Measurements from ENCODE around the gene CWC27. TPM values are rescaled to one million over a fixed set of nuclear protein-coding genes. Genes with fewer than 3 reads are reported as not detected.

CWC27 gene
- total RNA-seq, 1 donor from 2014 or later, result 23.3 TPM

- Mint-ChIP-seq H3K27ac (ENCODE audit: unreplicated experiment) (no peak overlapping the region), H3K27me3 (ENCODE audit: unreplicated experiment) (no peaks in the 10 kb centered on the region), H3K4me1 (ENCODE audit: low read depth, unreplicated experiment) (peaks cover 2% of the 10 kb centered on the region), H3K9me3 (ENCODE audit: unreplicated experiment) (no peaks in the 10 kb centered on the region), H3K4me3 (ENCODE audit: unreplicated experiment) (no peak overlapping the region), H3K36me3 (ENCODE audit: unreplicated experiment) (no peaks in the 10 kb centered on the region)
- no peak for TF ChIP-seq CTCF (IDR thresholded peaks at IDR 0.05; ENCODE audit: partially characterized antibody, unreplicated experiment)
- no peak for DNase-seq
Measured at GRCh38 chr5:65020492-65020891, 251.8 kb downstream of the CWC27 start.

- H3K4me3 Mint-ChIP-seq (ENCODE audit: unreplicated experiment), result no peak overlapping the region
- H3K27ac Mint-ChIP-seq (ENCODE audit: unreplicated experiment), result no peak overlapping the region
- peaks cover 3% of the 10 kb centered on the region for H3K27me3 Mint-ChIP-seq (ENCODE audit: unreplicated experiment)
- H3K4me1 Mint-ChIP-seq (ENCODE audit: low read depth, unreplicated experiment), result no peaks in the 10 kb centered on the region
- H3K9me3 Mint-ChIP-seq (ENCODE audit: unreplicated experiment), result no peaks in the 10 kb centered on the region
- no peak for DNase-seq
- H3K36me3 Mint-ChIP-seq (ENCODE audit: unreplicated experiment), result no peaks in the 10 kb centered on the region
- no peak for TF ChIP-seq CTCF (IDR thresholded peaks at IDR 0.05; ENCODE audit: partially characterized antibody, unreplicated experiment)
Measured at GRCh38 chr5:65021527-65022226, 252.9 kb downstream of the CWC27 start.

GRCh38 chr5:65022932-65023331 is 254.2 kb downstream of the CWC27 start:
- Mint-ChIP-seq H3K4me3 (ENCODE audit: unreplicated experiment) (no peak overlapping the region), H3K9me3 (ENCODE audit: unreplicated experiment) (no peaks in the 10 kb centered on the region), H3K36me3 (ENCODE audit: unreplicated experiment) (no peaks in the 10 kb centered on the region), H3K4me1 (ENCODE audit: low read depth, unreplicated experiment) (no peaks in the 10 kb centered on the region), H3K27ac (ENCODE audit: unreplicated experiment) (no peak overlapping the region), H3K27me3 (ENCODE audit: unreplicated experiment) (peaks cover 3% of the 10 kb centered on the region)
- DNase-seq, result no peak
- no peak for TF ChIP-seq CTCF (IDR thresholded peaks at IDR 0.05; ENCODE audit: partially characterized antibody, unreplicated experiment)

GRCh38 chr5:65024681-65025080 is 256.0 kb downstream of the CWC27 start:
- no peak for TF ChIP-seq CTCF (IDR thresholded peaks at IDR 0.05; ENCODE audit: partially characterized antibody, unreplicated experiment)
- peaks cover 3% of the 10 kb centered on the region for H3K27me3 Mint-ChIP-seq (ENCODE audit: unreplicated experiment)

GRCh38 chr5:65026816-65027548 is 258.3 kb downstream of the CWC27 start:
- H3K27me3 Mint-ChIP-seq (ENCODE audit: unreplicated experiment), result peaks cover 3% of the 10 kb centered on the region
- no peak for DNase-seq
- H3K9me3 Mint-ChIP-seq (ENCODE audit: unreplicated experiment), result peaks cover 2% of the 10 kb centered on the region
- TF ChIP-seq CTCF (IDR thresholded peaks at IDR 0.05; ENCODE audit: partially characterized antibody, unreplicated experiment), result no peak
- no peak overlapping the region for H3K4me3 Mint-ChIP-seq (ENCODE audit: unreplicated experiment)
- H3K27ac Mint-ChIP-seq (ENCODE audit: unreplicated experiment), result no peak overlapping the region
- no peaks in the 10 kb centered on the region for H3K36me3 Mint-ChIP-seq (ENCODE audit: unreplicated experiment)
- peaks cover 5% of the 10 kb centered on the region for H3K4me1 Mint-ChIP-seq (ENCODE audit: low read depth, unreplicated experiment)

More at GRCh38 chr5:65024681-65025080, 256.0 kb downstream of the CWC27 start:
- no peaks in the 10 kb centered on the region for H3K9me3 Mint-ChIP-seq (ENCODE audit: unreplicated experiment)
- no peak overlapping the region for H3K4me3 Mint-ChIP-seq (ENCODE audit: unreplicated experiment)
- DNase-seq, result no peak
- peaks cover 2% of the 10 kb centered on the region for H3K4me1 Mint-ChIP-seq (ENCODE audit: low read depth, unreplicated experiment)
- H3K27ac Mint-ChIP-seq (ENCODE audit: unreplicated experiment), result no peak overlapping the region
- H3K36me3 Mint-ChIP-seq (ENCODE audit: unreplicated experiment), result no peaks in the 10 kb centered on the region
